Osteoblast (primary cell): ENCODE measurements around the gene FMO1. TPM values are rescaled to one million over a fixed set of nuclear protein-coding genes. Genes with fewer than 3 reads are reported as not detected.

Source experiments
- DNase-seq: peaks from one replicate; pipeline ENCODE4 v3.0.0; 2011; ENCODE audit warnings: low spot score, mixed read lengths; ENCODE audit not compliant: insufficient read length; ENCODE audit errors: missing footprints
- H2AFZ ChIP-seq: 2 replicates; pipeline ENCODE4 v1.6.0; 2011; ENCODE audit warnings: mild to moderate bottlenecking, low read length
- H3K27ac ChIP-seq: 2 replicates; pipeline ENCODE4 v1.5.1; 2011; ENCODE audit warnings: mild to moderate bottlenecking, low read depth, low read length, moderate library complexity
- H3K27me3 ChIP-seq: 2 replicates; pipeline ENCODE4 v1.6.0; 2012; ENCODE audit warnings: mild to moderate bottlenecking, control low read depth, inconsistent platforms, low read length, moderate library complexity; ENCODE audit not compliant: insufficient read depth
- H3K36me3 ChIP-seq: 2 replicates; pipeline ENCODE4 v1.5.1; 2011; ENCODE audit warnings: mild to moderate bottlenecking, low read length, control low read depth, moderate library complexity; ENCODE audit not compliant: insufficient read depth
- H3K4me1 ChIP-seq: 2 replicates; pipeline ENCODE4 v1.5.1; 2011; ENCODE audit warnings: mild to moderate bottlenecking, low read length, control low read depth, moderate library complexity; ENCODE audit not compliant: insufficient read depth
- H3K4me2 ChIP-seq: 2 replicates; pipeline ENCODE4 v1.6.0; 2011; ENCODE audit warnings: mild to moderate bottlenecking, low read length; ENCODE audit not compliant: insufficient read depth
- H3K4me3 ChIP-seq: fragments of 200-600 bp; sonication (generic); 3 replicates; pipeline ENCODE4 v1.5.1; 2012; ENCODE audit warnings: mild to moderate bottlenecking, low read length, inconsistent platforms; ENCODE audit not compliant: insufficient read depth
- H3K79me2 ChIP-seq: 2 replicates; pipeline ENCODE4 v1.6.0; 2012; ENCODE audit warnings: mild to moderate bottlenecking, low read length, control low read depth, inconsistent platforms; ENCODE audit not compliant: insufficient read depth
- H3K9me3 ChIP-seq: 2 replicates; pipeline ENCODE4 v1.5.1; 2011; ENCODE audit warnings: low read depth, low read length, control low read depth
- H4K20me1 ChIP-seq: 2 replicates; pipeline ENCODE4 v1.6.0; 2012; ENCODE audit warnings: mild to moderate bottlenecking, low read length, control low read depth; ENCODE audit not compliant: insufficient read depth
- total RNA-seq: library from RNA; depleted of rRNA; stranded (reverse); fragments of >200 nt; gene quantifications from 2 replicates; pipeline ENCODE4 v1.2.3, GENCODE V29; 2012
- TF ChIP-seq, protein P1 (sequence below): IDR thresholded peaks from 2 replicates; pipeline ENCODE4 v1.5.1; 2011; ENCODE audit warnings: mild to moderate bottlenecking, low read depth, low read length, moderate library complexity; ENCODE audit errors: extremely low read depth

The FMO1 gene
- total RNA-seq, 1 donor: not detected

DNA sequence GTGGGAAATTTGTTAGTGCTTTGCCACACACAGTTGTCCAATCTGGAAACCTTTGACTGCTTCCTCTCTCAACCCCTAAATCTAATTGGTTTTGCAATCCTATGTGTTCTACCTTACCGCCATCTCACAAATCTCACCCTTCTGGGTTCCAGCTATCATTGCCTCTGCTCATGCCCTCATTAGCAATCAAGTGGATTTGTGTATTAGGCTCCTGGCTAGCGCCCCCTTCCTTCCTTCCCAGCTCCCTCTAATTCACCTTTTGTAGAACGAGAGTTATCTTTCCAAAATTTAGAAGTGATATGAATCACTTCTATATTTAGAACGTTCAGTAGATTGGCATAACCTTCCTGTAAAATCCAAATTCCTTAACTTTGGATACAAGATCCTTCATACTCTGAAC is 18.6 kb downstream of the FMO1 start:
- Histone ChIP-seq H3K4me3 (no peak overlapping the region), H3K27ac (no peak overlapping the region), H3K79me2 (no peaks in the 10 kb centered on the region), H3K9me3 (no peaks in the 10 kb centered on the region), H3K4me2 (no peak overlapping the region), H3K4me1 (no peaks in the 10 kb centered on the region), H3K36me3 (no peaks in the 10 kb centered on the region), H4K20me1 (no peaks in the 10 kb centered on the region), H2AFZ (no peak overlapping the region), H3K27me3 (no peaks in the 10 kb centered on the region)
- TF ChIP-seq, protein P1, sequence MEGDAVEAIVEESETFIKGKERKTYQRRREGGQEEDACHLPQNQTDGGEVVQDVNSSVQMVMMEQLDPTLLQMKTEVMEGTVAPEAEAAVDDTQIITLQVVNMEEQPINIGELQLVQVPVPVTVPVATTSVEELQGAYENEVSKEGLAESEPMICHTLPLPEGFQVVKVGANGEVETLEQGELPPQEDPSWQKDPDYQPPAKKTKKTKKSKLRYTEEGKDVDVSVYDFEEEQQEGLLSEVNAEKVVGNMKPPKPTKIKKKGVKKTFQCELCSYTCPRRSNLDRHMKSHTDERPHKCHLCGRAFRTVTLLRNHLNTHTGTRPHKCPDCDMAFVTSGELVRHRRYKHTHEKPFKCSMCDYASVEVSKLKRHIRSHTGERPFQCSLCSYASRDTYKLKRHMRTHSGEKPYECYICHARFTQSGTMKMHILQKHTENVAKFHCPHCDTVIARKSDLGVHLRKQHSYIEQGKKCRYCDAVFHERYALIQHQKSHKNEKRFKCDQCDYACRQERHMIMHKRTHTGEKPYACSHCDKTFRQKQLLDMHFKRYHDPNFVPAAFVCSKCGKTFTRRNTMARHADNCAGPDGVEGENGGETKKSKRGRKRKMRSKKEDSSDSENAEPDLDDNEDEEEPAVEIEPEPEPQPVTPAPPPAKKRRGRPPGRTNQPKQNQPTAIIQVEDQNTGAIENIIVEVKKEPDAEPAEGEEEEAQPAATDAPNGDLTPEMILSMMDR: no peak
- DNase-seq: no peak

- Histone ChIP-seq H3K4me3 (no peak overlapping the region), H3K9me3 (no peaks in the 10 kb centered on the region), H3K4me1 (no peaks in the 10 kb centered on the region), H4K20me1 (no peaks in the 10 kb centered on the region), H2AFZ (no peak overlapping the region), H3K79me2 (no peaks in the 10 kb centered on the region), H3K36me3 (no peaks in the 10 kb centered on the region), H3K27ac (no peak overlapping the region), H3K27me3 (no peaks in the 10 kb centered on the region), H3K4me2 (no peak overlapping the region)
- TF ChIP-seq, protein P1: no peak
- no peak for DNase-seq
These were observed 19.1 kb downstream of the FMO1 start for GRCh38 chr1:171267391-171267790.

DNA sequence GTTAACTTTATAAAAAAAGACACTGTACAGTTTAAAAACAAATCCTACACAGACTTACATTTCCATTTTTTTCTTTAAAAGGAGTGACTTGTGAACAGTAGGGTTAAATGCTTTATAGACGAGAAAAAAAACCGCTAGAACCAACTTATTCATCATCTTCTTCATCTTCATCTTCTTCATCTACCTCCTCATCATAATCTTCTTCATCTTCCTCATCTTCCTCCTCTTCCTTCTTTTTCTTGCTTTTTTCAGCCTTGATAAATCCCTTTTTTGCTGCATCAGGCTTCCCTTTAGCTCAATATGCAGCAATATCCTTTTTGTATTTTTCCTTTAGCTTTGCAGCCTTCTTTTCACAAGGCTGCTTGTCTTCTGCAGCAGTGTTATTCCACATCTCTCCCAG is 22.5 kb downstream of the FMO1 start:
- no peaks in the 10 kb centered on the region for H3K4me1 ChIP-seq
- no peak overlapping the region for H3K4me3 ChIP-seq
- DNase-seq: no peak
- H3K9me3 ChIP-seq: no peaks in the 10 kb centered on the region
- no peaks in the 10 kb centered on the region for H3K36me3 ChIP-seq
- no peak overlapping the region for H2AFZ ChIP-seq
- TF ChIP-seq, protein P1: no peak
- H3K27ac ChIP-seq: no peak overlapping the region
- no peak overlapping the region for H3K4me2 ChIP-seq
- H3K79me2 ChIP-seq: no peaks in the 10 kb centered on the region
- H3K27me3 ChIP-seq: no peaks in the 10 kb centered on the region
- no peaks in the 10 kb centered on the region for H4K20me1 ChIP-seq

DNA sequence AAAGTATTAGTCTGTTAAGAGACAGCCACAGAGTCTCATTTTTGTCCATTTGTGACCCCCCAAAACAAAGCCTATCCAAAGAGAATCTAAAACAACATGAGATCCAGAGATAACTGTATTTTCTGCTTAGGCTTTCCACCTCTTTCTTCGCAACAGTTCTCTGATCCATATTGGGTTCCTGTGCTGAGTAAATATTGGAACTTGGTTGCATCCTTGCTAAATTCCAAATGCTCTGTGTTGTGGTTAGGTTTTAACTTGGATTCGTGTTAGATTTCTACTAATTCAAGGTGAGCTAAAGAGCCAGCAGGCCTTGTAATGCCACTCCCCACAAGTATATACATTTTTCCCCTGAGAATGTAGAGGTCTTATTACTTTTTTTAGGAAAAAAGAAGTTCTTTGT is 29.2 kb downstream of the FMO1 start:
- Histone ChIP-seq H3K27me3 (no peaks in the 10 kb centered on the region), H3K4me2 (no peak overlapping the region), H3K4me3 (no peak overlapping the region), H3K36me3 (no peaks in the 10 kb centered on the region), H4K20me1 (no peaks in the 10 kb centered on the region), H3K4me1 (no peaks in the 10 kb centered on the region), H3K27ac (no peak overlapping the region), H2AFZ (no peak overlapping the region), H3K9me3 (no peaks in the 10 kb centered on the region), H3K79me2 (no peaks in the 10 kb centered on the region)
- TF ChIP-seq, protein P1: no peak
- DNase-seq: no peak
